Large intestine (tissue), 1 donor: ENCODE data around the gene MASP2. TPM values are rescaled to one million over a fixed set of nuclear protein-coding genes. Genes with fewer than 3 reads are reported as not detected.

Source experiments
- polyA plus RNA-seq: library from polyadenylated mRNA; unstranded; fragments of 120-200 nt; gene quantifications from one replicate; pipeline ENCODE4 v1.2.1, GENCODE V29; 2013

Gene MASP2
- polyA plus RNA-seq, 1 donor = 5.8 TPM

Other genes starting within 250 kb of the MASP2 start
- 200 TPM for gene TARDBP, start 34.6 kb downstream of the MASP2 start, polyA plus RNA-seq
- 38.2 TPM for gene SRM, start 12.8 kb upstream of the MASP2 start, polyA plus RNA-seq
- 66.6 TPM for gene EXOSC10, start 52.6 kb upstream of the MASP2 start, polyA plus RNA-seq
- gene ANGPTL7, start 142.1 kb upstream of the MASP2 start, polyA plus RNA-seq = 0.21 TPM
- 27.5 TPM for gene MTOR, start 215.3 kb upstream of the MASP2 start, polyA plus RNA-seq
- 13.6 TPM for gene UBIAD1, start 226.0 kb upstream of the MASP2 start, polyA plus RNA-seq